Measurements from ENCODE around the gene PDZD7. TPM values are rescaled to one million over a fixed set of nuclear protein-coding genes. Genes with fewer than 3 reads are reported as not detected.

Gene PDZD7
- total and polyA plus RNA-seq, 10 donors: 0.17 to 2.3 (median 1.1) TPM

GRCh38 chr10:101042118-101042517 is 11.2 kb upstream of the PDZD7 start:
- intact Hi-C loops (cut with DNase I; ENCODE audit: low total_unique reads): no loop called here
- TF ChIP-seq POLR2AphosphoS5 (IDR thresholded peaks at IDR 0.05): no peak
- TF ChIP-seq, protein P1, sequence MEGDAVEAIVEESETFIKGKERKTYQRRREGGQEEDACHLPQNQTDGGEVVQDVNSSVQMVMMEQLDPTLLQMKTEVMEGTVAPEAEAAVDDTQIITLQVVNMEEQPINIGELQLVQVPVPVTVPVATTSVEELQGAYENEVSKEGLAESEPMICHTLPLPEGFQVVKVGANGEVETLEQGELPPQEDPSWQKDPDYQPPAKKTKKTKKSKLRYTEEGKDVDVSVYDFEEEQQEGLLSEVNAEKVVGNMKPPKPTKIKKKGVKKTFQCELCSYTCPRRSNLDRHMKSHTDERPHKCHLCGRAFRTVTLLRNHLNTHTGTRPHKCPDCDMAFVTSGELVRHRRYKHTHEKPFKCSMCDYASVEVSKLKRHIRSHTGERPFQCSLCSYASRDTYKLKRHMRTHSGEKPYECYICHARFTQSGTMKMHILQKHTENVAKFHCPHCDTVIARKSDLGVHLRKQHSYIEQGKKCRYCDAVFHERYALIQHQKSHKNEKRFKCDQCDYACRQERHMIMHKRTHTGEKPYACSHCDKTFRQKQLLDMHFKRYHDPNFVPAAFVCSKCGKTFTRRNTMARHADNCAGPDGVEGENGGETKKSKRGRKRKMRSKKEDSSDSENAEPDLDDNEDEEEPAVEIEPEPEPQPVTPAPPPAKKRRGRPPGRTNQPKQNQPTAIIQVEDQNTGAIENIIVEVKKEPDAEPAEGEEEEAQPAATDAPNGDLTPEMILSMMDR (IDR thresholded peaks at IDR 0.05 in 8 of 11, conservative IDR thresholded peaks at IDR 0.05 in 3 of 11): no peak
- TF ChIP-seq POLR2A (IDR thresholded peaks at IDR 0.05): no peak
- Histone ChIP-seq H3K27me3 (replicated peaks in 1 of 7) (peaks cover 0 to 11% (median 3%) of the 10 kb centered on the region in 7 donors), H3K27ac (peak overlapping the region; percentile 77 to 88 (median 82)), H3K36me3 (peaks cover 0 to 35% (median 28%) of the 10 kb centered on the region in 6 donors), H3K4me3 (peak overlapping the region in 3 of 8 donors; percentile 43 to 67 (median 54)), H3K4me1 (peaks cover 15 to 32% (median 25%) of the 10 kb centered on the region in 6 donors), H3K9me3 (no peaks in the 10 kb centered on the region)
- no peak for DNase-seq
- 60 to 81% (median 68%) methylated on average over 4 of the region's 4 CpGs for WGBS, 5 donors

DNA sequence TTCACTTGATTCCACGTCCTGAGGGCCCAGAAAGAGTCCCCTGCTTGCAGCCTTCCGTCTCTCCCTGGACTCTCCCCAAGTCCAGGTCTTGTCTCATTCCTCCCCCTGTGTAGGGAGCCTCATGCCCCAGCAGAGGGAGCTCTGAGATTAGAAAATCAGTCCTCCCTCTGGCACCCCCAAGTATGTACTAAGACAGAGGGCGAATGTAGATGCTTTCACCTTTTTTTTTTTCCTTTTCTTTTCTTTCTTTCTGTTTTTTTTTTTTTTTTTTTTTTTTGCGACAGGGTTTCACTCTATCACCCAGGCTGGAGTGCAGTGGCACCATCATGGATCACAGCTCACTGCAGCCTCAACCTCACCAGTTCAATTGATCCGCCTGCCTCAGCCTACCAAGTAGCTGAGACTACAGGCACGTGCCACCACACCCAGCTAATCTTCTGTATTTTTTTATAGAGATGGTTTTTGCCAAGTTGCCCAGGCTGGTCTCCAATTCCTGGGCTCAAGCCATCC is 10.4 kb upstream of the PDZD7 start:
- H3K9me3 ChIP-seq: no peaks in the 10 kb centered on the region
- peak; percentile 85 for DNase-seq
- intact Hi-C loops (cut with DNase I; ENCODE audit: low total_unique reads): no loop called here
- WGBS, 5 donors: 26 to 37% (median 27%) methylated on average over 5 to 6 of the region's 6 CpGs
- peaks cover 0 to 3% (median 0%) of the 10 kb centered on the region in 7 donors for H3K27me3 ChIP-seq (replicated peaks in 1 of 7)
- H3K36me3 ChIP-seq: peaks cover 4 to 43% (median 35%) of the 10 kb centered on the region in 6 donors
- peak overlapping the region in 4 of 8 donors; percentile 77 to 88 (median 80) for H3K27ac ChIP-seq
- no peak overlapping the region for H3K4me3 ChIP-seq
- peaks cover 15 to 32% (median 25%) of the 10 kb centered on the region in 6 donors for H3K4me1 ChIP-seq
- TF ChIP-seq POLR2A (IDR thresholded peaks at IDR 0.05): no peak
- TF ChIP-seq POLR2AphosphoS5 (IDR thresholded peaks at IDR 0.05): peak in 1 of 3 donors; percentile 21
- TF ChIP-seq, protein P1 (IDR thresholded peaks at IDR 0.05 in 8 of 11, conservative IDR thresholded peaks at IDR 0.05 in 3 of 11): peak; percentile 82 to 96 (median 92)

DNA sequence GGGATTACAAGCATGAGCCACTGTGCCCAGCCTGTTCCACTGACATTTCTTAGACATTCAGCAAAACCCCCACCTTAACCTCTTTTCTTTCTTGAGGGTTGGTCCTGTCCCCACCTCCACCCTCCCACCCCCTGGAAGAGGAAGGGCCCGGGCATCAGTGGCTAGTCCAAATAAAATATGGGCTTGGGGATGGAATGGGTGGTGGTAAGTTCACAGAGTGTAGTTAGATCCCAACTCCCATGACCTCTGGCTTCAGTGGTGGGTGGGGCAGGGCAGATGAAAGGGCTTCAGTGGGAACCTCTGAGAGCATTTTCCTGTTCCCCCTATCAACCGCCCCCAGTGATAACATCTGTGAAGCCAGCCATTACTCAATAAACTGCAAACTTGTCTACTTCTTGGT is 9.9 kb upstream of the PDZD7 start:
- intact Hi-C loops (cut with DNase I; ENCODE audit: low total_unique reads): no loop called here
- 27 to 66% (median 41%) methylated on average over 2 of the region's 2 CpGs for WGBS, 5 donors

DNA sequence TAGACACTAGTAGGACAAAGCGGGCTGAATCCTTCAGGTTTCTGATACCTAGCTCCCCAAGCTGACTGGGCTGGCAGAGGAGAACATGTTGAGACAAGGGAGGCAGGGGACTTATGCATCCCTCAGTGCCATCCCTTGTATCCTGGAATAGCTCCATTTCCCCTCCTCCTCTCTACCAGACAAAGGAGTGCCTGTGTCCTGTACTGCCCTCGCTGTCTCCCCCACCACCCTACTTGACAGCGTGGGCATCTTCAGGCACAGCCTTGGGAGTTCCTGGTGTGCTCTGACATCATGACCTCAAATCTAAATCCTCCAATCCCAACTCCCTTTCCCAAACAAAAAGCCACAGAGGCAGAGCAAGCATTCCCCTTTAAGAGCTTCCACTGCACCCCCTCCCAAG is 9.1 kb upstream of the PDZD7 start:
- peaks cover 5 to 56% (median 47%) of the 10 kb centered on the region in 6 donors for H3K36me3 ChIP-seq
- intact Hi-C loops (cut with DNase I; ENCODE audit: low total_unique reads): no loop called here
- 89 to 100% (median 93%) methylated on average over 3 of the region's 3 CpGs for WGBS, 5 donors

More for the DNA sequence above, 9.9 kb upstream of the PDZD7 start:
- Histone ChIP-seq H3K27ac (peak overlapping the region in 2 of 8 donors; percentile 6 to 88), H3K4me1 (peaks cover 15 to 32% (median 25%) of the 10 kb centered on the region in 6 donors), H3K4me3 (no peak overlapping the region), H3K36me3 (peaks cover 5 to 48% (median 40%) of the 10 kb centered on the region in 6 donors), H3K9me3 (no peaks in the 10 kb centered on the region), H3K27me3 (replicated peaks in 1 of 7) (no peaks in the 10 kb centered on the region)
- DNase-seq: peak; percentile 71
- TF ChIP-seq, protein P1 (IDR thresholded peaks at IDR 0.05 in 8 of 11, conservative IDR thresholded peaks at IDR 0.05 in 3 of 11): no peak

More for the DNA sequence above, 9.1 kb upstream of the PDZD7 start:
- peaks cover 15 to 32% (median 25%) of the 10 kb centered on the region in 6 donors for H3K4me1 ChIP-seq
- no peaks in the 10 kb centered on the region for H3K27me3 ChIP-seq (replicated peaks in 1 of 7)
- DNase-seq: no peak
- TF ChIP-seq POLR2AphosphoS5 (IDR thresholded peaks at IDR 0.05): no peak
- TF ChIP-seq, protein P1 (IDR thresholded peaks at IDR 0.05 in 8 of 11, conservative IDR thresholded peaks at IDR 0.05 in 3 of 11): peak in 1 of 11 experiments; percentile 9
- no peak overlapping the region for H3K4me3 ChIP-seq
- H3K27ac ChIP-seq: no peak overlapping the region
- H3K9me3 ChIP-seq: no peaks in the 10 kb centered on the region

Measured in spleen (tissue), 11 donors.